Smooth muscle cell of the brain vasculature (primary cell): ENCODE measurements around the gene RIPK4.
"Not testable (repeated sequence)": the region's sequence is repeated elsewhere in the genome, so short reads cannot be mapped to it uniquely, and the experiment has no call there.

Source experiments
- DNase-seq: peaks from one replicate; pipeline ENCODE4 v3.0.0-alpha.2; 2012; ENCODE audit warnings: low read depth, low spot score

Gene RIPK4

GRCh38 chr21:41737651-41738324, 29.1 kb downstream of the RIPK4 start:
- no peak for DNase-seq

- DNase-seq: no peak
Observed at GRCh38 chr21:41736423-41736822, 30.4 kb downstream of the RIPK4 start.

GRCh38 chr21:41733951-41734689, 32.7 kb downstream of the RIPK4 start:
- no peak for DNase-seq

GRCh38 chr21:41731081-41731480, 35.8 kb downstream of the RIPK4 start:
- DNase-seq: no peak

GRCh38 chr21:41730367-41730765, 36.5 kb downstream of the RIPK4 start:
- DNase-seq: no peak

GRCh38 chr21:41729701-41730366, 37.0 kb downstream of the RIPK4 start:
- DNase-seq: no peak

GRCh38 chr21:41727784-41728763, 38.8 kb downstream of the RIPK4 start:
- no peak for DNase-seq

- DNase-seq: no peak
Observed at GRCh38 chr21:41726970-41727783, 39.7 kb downstream of the RIPK4 start.

GRCh38 chr21:41726630-41726969, 40.3 kb downstream of the RIPK4 start:
- no peak for DNase-seq

- no peak for DNase-seq
Observed at GRCh38 chr21:41726058-41726558, 40.7 kb downstream of the RIPK4 start.

GRCh38 chr21:41725421-41726031, 41.3 kb downstream of the RIPK4 start:
- no peak for DNase-seq

- DNase-seq: not testable (repeated sequence)
Observed at GRCh38 chr21:41723835-41724234, 43.0 kb downstream of the RIPK4 start.

- no peak for DNase-seq
Observed at GRCh38 chr21:41722052-41723018, 44.5 kb downstream of the RIPK4 start.

- no peak for DNase-seq
Observed at GRCh38 chr21:41720250-41720649, 46.6 kb downstream of the RIPK4 start.

GRCh38 chr21:41719691-41720090, 47.2 kb downstream of the RIPK4 start:
- no peak for DNase-seq

- no peak for DNase-seq
Observed at GRCh38 chr21:41717573-41718330, 49.1 kb downstream of the RIPK4 start.

GRCh38 chr21:41716751-41717150, 50.1 kb downstream of the RIPK4 start:
- no peak for DNase-seq

GRCh38 chr21:41715649-41716281, 51.1 kb downstream of the RIPK4 start:
- DNase-seq: no peak
